HepG2 (cell line): Measurements from ENCODE around the gene CLIC4. TPM values are rescaled to one million over a fixed set of nuclear protein-coding genes. Genes with fewer than 3 reads are reported as not detected.

Experiments
- FOSL1 ChIP-seq: sonication (generic); formaldehyde crosslinking; IDR thresholded peaks from 2 replicates; pipeline ENCODE4 v1.9.0; 2021; ENCODE audit warnings: missing genetic modification reagents, borderline replicate concordance
- FOSL2 ChIP-seq: sonication (generic); formaldehyde crosslinking; IDR thresholded peaks from 2 replicates; pipeline ENCODE4 v1.4.0; 2020; ENCODE audit warnings: missing genetic modification reagents
- KMT2B ChIP-seq: IDR thresholded peaks from 2 replicates; pipeline ENCODE4 v1.6.1; 2016; ENCODE audit warnings: missing genetic modification reagents, missing compliant biosample characterization
- MAFF ChIP-seq: IDR thresholded peaks from 2 replicates; pipeline ENCODE4 v1.6.1; 2011; ENCODE audit warnings: low read depth, low read length, improper control_type of control experiment
- NONO ChIP-seq, 2 experiments: fragments of 450-650 bp in 1 of 2; sonication (generic) in 1 of 2; formaldehyde crosslinking in 1 of 2; IDR thresholded peaks in 1 of 2; conservative IDR thresholded peaks in 1 of 2; 2 replicates each; pipeline versions ENCODE4 v1.6.1 to v1.8.0; 2017 to 2022; ENCODE audit warnings: mild to moderate bottlenecking in 1 of 2, missing genetic modification reagents in 1 of 2, moderate library complexity in 1 of 2
- PAF1 ChIP-seq: IDR thresholded peaks from 2 replicates; pipeline ENCODE4 v1.6.1; 2016; ENCODE audit warnings: missing genetic modification reagents, missing compliant biosample characterization
- SAP130 ChIP-seq: IDR thresholded peaks from 2 replicates; pipeline ENCODE4 v1.6.1; 2016; ENCODE audit warnings: low read depth
- ZNF652 ChIP-seq: IDR thresholded peaks from 2 replicates; pipeline ENCODE4 v1.6.1; 2016; ENCODE audit warnings: low read depth, borderline replicate concordance
- ZNF746 ChIP-seq: sonication (generic); formaldehyde crosslinking; IDR thresholded peaks from 2 replicates; pipeline ENCODE4 v1.8.0; 2022; ENCODE audit warnings: mild to moderate bottlenecking, missing genetic modification reagents
- polyA plus RNA-seq, 8 experiments: library from polyadenylated mRNA; depleted of rRNA in 3 of 8; stranded (reverse) in 7 of 8; unstranded in 1 of 8; fragments of >200 nt; fragmentation: Illumina TruSeq in 4 of 8; extraction: Trizol in 4 of 8; gene quantifications; 2 replicates each; pipeline versions ENCODE4 v1.2.1 to v1.2.3, GENCODE V29; 2011 to 2016; ENCODE audit warnings: low read depth in 4 of 8, missing spikeins in 1 of 8, mixed read lengths in 1 of 8; ENCODE audit not compliant: insufficient read depth in 1 of 8
- total RNA-seq, 5 experiments: library from RNA; depleted of rRNA; stranded (reverse); fragments of >200 nt; fragmentation: Illumina TruSeq; extraction: Trizol; gene quantifications; 2 replicates each; pipeline ENCODE4 v1.2.3, GENCODE V29; 2016; ENCODE audit warnings: low read depth in 1 of 5
- TF ChIP-seq, protein P1 (sequence below): sonication (generic); formaldehyde crosslinking; IDR thresholded peaks from 2 replicates; pipeline ENCODE4 v1.4.0; 2020; ENCODE audit warnings: missing genetic modification reagents, borderline replicate concordance
- TF ChIP-seq, protein P2 (sequence below): sonication (generic); formaldehyde crosslinking; IDR thresholded peaks from 2 replicates; pipeline ENCODE4 v1.4.0; 2020; ENCODE audit warnings: mild to moderate bottlenecking, missing genetic modification reagents
- TF ChIP-seq, protein P3 (sequence below): sonication (generic); formaldehyde crosslinking; IDR thresholded peaks from 2 replicates; pipeline ENCODE4 v1.8.1; 2023; ENCODE audit warnings: mild to moderate bottlenecking, missing genetic modification reagents
- TF ChIP-seq, protein P4 (sequence below): sonication (generic); formaldehyde crosslinking; IDR thresholded peaks from 2 replicates; pipeline ENCODE4 v1.8.0; 2022; ENCODE audit warnings: mild to moderate bottlenecking, missing genetic modification reagents, borderline replicate concordance

Gene CLIC4
- total and polyA plus RNA-seq, 2 of the 13 experiments (the other 11 are each of a cell fraction or from before 2014, with no cell fraction given): 23.3 to 77.4 TPM

DNA sequence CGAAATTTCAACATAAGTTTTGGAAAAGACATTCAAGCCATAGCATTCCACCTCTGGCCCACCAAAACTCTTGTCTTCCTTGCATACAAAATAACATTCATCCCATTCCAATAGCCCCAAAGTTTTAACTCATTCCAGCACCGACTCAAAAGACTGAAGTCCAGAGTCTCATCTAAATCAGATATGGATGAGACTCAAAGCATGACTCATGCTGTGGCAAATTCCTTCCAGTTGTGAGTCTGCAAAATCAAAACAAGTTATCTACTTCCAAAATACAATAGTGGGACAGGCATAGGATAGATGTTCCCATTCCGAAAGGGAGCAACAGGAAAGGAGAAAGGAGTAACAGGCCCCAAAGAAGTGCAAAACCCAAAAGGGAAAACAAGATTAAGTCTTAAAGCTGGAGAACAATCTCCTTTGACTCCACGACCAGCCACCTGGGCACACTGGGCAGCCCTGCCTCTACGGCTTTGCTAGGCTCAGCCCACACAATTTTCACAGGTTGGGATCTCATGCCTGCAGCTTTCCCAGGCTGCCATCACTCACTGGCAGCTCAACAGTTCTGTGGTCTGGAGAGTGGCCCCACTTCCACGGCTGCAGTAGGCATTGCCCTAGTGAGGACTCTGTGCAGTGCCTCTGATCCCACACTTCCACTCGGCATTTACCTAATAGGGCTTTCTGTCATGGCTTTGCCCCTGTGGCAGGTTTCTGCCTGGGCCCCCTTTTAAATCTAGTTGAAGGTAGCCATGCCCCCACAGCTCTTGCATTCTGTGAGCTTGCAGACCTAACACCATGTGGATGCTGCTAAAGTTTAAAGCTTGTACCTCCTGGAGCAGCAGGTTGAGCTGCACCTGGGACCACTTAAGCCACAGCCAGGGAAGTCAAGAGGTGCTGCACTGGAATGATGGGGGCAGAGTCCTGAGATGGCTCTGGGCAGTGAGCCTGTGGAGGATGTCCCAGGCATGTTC lies 133.8 kb downstream of the CLIC4 start (continued):
- TF ChIP-seq, protein P1, sequence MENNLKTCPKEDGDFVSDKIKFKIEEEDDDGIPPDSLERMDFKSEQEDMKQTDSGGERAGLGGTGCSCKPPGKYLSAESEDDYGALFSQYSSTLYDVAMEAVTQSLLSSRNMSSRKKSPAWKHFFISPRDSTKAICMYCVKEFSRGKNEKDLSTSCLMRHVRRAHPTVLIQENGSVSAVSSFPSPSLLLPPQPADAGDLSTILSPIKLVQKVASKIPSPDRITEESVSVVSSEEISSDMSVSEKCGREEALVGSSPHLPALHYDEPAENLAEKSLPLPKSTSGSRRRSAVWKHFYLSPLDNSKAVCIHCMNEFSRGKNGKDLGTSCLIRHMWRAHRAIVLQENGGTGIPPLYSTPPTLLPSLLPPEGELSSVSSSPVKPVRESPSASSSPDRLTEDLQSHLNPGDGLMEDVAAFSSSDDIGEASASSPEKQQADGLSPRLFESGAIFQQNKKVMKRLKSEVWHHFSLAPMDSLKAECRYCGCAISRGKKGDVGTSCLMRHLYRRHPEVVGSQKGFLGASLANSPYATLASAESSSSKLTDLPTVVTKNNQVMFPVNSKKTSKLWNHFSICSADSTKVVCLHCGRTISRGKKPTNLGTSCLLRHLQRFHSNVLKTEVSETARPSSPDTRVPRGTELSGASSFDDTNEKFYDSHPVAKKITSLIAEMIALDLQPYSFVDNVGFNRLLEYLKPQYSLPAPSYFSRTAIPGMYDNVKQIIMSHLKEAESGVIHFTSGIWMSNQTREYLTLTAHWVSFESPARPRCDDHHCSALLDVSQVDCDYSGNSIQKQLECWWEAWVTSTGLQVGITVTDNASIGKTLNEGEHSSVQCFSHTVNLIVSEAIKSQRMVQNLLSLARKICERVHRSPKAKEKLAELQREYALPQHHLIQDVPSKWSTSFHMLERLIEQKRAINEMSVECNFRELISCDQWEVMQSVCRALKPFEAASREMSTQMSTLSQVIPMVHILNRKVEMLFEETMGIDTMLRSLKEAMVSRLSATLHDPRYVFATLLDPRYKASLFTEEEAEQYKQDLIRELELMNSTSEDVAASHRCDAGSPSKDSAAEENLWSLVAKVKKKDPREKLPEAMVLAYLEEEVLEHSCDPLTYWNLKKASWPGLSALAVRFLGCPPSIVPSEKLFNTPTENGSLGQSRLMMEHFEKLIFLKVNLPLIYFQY (CRISPR knock-in tag): no peak
- peak; percentile 56 for TF ChIP-seq FOSL2 (CRISPR knock-in tag)
- TF ChIP-seq PAF1 (CRISPR knock-in tag): no peak
- no peak for TF ChIP-seq MAFF
- TF ChIP-seq KMT2B (CRISPR knock-in tag): no peak
- TF ChIP-seq, protein P2, sequence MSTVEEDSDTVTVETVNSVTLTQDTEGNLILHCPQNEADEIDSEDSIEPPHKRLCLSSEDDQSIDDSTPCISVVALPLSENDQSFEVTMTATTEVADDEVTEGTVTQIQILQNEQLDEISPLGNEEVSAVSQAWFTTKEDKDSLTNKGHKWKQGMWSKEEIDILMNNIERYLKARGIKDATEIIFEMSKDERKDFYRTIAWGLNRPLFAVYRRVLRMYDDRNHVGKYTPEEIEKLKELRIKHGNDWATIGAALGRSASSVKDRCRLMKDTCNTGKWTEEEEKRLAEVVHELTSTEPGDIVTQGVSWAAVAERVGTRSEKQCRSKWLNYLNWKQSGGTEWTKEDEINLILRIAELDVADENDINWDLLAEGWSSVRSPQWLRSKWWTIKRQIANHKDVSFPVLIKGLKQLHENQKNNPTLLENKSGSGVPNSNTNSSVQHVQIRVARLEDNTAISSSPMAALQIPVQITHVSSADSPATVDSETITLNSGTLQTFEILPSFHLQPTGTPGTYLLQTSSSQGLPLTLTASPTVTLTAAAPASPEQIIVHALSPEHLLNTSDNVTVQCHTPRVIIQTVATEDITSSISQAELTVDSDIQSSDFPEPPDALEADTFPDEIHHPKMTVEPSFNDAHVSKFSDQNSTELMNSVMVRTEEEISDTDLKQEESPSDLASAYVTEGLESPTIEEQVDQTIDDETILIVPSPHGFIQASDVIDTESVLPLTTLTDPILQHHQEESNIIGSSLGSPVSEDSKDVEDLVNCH (CRISPR knock-in tag): no peak
- 0 out of 2 replicates have a peak, but pooled peaks have one; percentile 27 for TF ChIP-seq SAP130
- TF ChIP-seq NONO (IDR thresholded peaks at IDR 0.05): no peak
- TF ChIP-seq NONO (CRISPR knock-in tag; conservative IDR thresholded peaks at IDR 0.05): no peak
- peak; percentile 46; the same call in 1 of the 2 replicates for TF ChIP-seq FOSL1
- TF ChIP-seq ZNF652 (CRISPR knock-in tag): peak; percentile 65; the same call in 1 of the 2 replicates
- TF ChIP-seq ZNF746: no peak
- TF ChIP-seq, protein P3, sequence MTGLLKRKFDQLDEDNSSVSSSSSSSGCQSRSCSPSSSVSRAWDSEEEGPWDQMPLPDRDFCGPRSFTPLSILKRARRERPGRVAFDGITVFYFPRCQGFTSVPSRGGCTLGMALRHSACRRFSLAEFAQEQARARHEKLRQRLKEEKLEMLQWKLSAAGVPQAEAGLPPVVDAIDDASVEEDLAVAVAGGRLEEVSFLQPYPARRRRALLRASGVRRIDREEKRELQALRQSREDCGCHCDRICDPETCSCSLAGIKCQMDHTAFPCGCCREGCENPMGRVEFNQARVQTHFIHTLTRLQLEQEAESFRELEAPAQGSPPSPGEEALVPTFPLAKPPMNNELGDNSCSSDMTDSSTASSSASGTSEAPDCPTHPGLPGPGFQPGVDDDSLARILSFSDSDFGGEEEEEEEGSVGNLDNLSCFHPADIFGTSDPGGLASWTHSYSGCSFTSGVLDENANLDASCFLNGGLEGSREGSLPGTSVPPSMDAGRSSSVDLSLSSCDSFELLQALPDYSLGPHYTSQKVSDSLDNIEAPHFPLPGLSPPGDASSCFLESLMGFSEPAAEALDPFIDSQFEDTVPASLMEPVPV (CRISPR knock-in tag): no peak
- TF ChIP-seq, protein P4, sequence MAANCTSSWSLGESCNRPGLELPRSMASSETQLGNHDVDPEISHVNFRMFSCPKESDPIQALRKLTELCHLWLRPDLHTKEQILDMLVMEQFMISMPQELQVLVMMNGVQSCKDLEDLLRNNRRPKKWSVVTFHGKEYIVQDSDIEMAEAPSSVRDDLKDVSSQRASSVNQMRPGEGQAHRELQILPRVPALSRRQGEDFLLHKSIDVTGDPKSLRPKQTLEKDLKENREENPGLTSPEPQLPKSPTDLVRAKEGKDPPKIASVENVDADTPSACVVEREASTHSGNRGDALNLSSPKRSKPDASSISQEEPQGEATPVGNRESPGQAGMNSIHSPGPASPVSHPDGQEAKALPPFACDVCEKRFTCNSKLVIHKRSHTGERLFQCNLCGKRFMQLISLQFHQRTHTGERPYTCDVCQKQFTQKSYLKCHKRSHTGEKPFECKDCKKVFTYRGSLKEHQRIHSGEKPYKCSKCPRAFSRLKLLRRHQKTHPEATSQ (CRISPR knock-in tag): no peak
